ENCODE data around the gene AP1S3. TPM values are rescaled to one million over a fixed set of nuclear protein-coding genes. Genes with fewer than 3 reads are reported as not detected.

The AP1S3 gene
- total RNA-seq, 1 donor from 2014 or later = 0.80 TPM

DNA sequence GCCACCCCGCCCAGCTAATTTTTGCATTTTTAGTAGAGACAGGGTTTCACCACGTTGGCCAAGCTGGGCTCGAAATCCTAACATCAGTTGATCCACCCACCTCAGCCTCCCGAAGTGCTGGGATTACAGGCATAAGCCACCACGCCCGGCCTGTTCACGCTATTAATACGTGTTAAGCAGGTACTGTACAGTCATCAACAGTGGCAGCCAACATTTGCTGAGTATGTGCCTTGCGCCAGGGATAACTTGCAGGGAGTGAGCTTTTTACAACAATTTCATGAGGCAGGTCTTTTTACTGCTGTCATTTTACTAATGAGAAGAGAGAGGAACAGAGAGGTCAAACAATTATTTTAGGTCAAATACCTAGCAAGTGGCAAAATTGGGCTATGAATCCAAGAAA lies 115.2 kb downstream of the AP1S3 start:
- Mint-ChIP-seq H3K27me3 (ENCODE audit: unreplicated experiment) (peaks cover 4% of the 10 kb centered on the region), H3K4me3 (ENCODE audit: unreplicated experiment) (no peak overlapping the region), H3K27ac (ENCODE audit: unreplicated experiment) (no peak overlapping the region), H3K4me1 (ENCODE audit: unreplicated experiment) (peaks cover 28% of the 10 kb centered on the region), H3K36me3 (ENCODE audit: low read depth, unreplicated experiment) (no peaks in the 10 kb centered on the region), H3K9me3 (ENCODE audit: unreplicated experiment) (no peaks in the 10 kb centered on the region)
- TF ChIP-seq CTCF (IDR thresholded peaks at IDR 0.05; ENCODE audit: unreplicated experiment) = no peak
- DNase-seq (ENCODE audit: low spot score) = no peak

GRCh38 chr2:223721746-223722145 lies 115.6 kb downstream of the AP1S3 start:
- H3K4me1 Mint-ChIP-seq (ENCODE audit: unreplicated experiment) = peaks cover 28% of the 10 kb centered on the region
- no peak overlapping the region for H3K27ac Mint-ChIP-seq (ENCODE audit: unreplicated experiment)
- no peak for TF ChIP-seq CTCF (IDR thresholded peaks at IDR 0.05; ENCODE audit: unreplicated experiment)
- H3K36me3 Mint-ChIP-seq (ENCODE audit: low read depth, unreplicated experiment) = no peaks in the 10 kb centered on the region
- peaks cover 4% of the 10 kb centered on the region for H3K27me3 Mint-ChIP-seq (ENCODE audit: unreplicated experiment)
- H3K4me3 Mint-ChIP-seq (ENCODE audit: unreplicated experiment) = no peak overlapping the region
- no peak for DNase-seq (ENCODE audit: low spot score)
- H3K9me3 Mint-ChIP-seq (ENCODE audit: unreplicated experiment) = no peaks in the 10 kb centered on the region

- Mint-ChIP-seq H3K27me3 (ENCODE audit: unreplicated experiment) (peaks cover 4% of the 10 kb centered on the region), H3K4me3 (ENCODE audit: unreplicated experiment) (no peak overlapping the region), H3K27ac (ENCODE audit: unreplicated experiment) (no peak overlapping the region), H3K36me3 (ENCODE audit: low read depth, unreplicated experiment) (no peaks in the 10 kb centered on the region), H3K4me1 (ENCODE audit: unreplicated experiment) (peaks cover 18% of the 10 kb centered on the region), H3K9me3 (ENCODE audit: unreplicated experiment) (no peaks in the 10 kb centered on the region)
- TF ChIP-seq CTCF (IDR thresholded peaks at IDR 0.05; ENCODE audit: unreplicated experiment) = no peak
- DNase-seq (ENCODE audit: low spot score) = no peak
Observed at GRCh38 chr2:223720367-223720766, 117.0 kb downstream of the AP1S3 start.

DNA sequence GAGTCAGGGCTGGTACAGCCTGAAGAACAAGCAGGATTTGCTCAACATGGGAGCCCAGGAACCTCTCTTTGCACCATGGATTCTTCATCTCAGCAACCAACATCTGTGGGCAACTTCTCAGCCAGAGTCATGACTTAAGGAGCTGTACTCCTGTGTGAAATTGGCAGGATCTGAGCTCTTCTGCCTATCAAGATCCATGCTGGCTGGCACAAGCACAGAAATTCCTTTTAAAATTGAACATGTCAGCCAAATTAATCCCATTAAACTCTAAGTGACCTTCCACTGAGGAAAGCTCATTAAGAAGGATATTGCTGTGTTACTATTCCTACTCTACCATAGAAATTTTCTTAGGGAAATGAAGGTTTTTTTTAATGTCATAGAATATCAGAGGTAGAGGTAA lies 124.7 kb downstream of the AP1S3 start:
- no peaks in the 10 kb centered on the region for H3K9me3 Mint-ChIP-seq (ENCODE audit: unreplicated experiment)
- H3K4me3 Mint-ChIP-seq (ENCODE audit: unreplicated experiment) = no peak overlapping the region
- no peaks in the 10 kb centered on the region for H3K27me3 Mint-ChIP-seq (ENCODE audit: unreplicated experiment)
- no peaks in the 10 kb centered on the region for H3K4me1 Mint-ChIP-seq (ENCODE audit: unreplicated experiment)
- no peak for TF ChIP-seq CTCF (IDR thresholded peaks at IDR 0.05; ENCODE audit: unreplicated experiment)
- DNase-seq (ENCODE audit: low spot score) = no peak
- no peak overlapping the region for H3K27ac Mint-ChIP-seq (ENCODE audit: unreplicated experiment)
- H3K36me3 Mint-ChIP-seq (ENCODE audit: low read depth, unreplicated experiment) = no peaks in the 10 kb centered on the region

DNA sequence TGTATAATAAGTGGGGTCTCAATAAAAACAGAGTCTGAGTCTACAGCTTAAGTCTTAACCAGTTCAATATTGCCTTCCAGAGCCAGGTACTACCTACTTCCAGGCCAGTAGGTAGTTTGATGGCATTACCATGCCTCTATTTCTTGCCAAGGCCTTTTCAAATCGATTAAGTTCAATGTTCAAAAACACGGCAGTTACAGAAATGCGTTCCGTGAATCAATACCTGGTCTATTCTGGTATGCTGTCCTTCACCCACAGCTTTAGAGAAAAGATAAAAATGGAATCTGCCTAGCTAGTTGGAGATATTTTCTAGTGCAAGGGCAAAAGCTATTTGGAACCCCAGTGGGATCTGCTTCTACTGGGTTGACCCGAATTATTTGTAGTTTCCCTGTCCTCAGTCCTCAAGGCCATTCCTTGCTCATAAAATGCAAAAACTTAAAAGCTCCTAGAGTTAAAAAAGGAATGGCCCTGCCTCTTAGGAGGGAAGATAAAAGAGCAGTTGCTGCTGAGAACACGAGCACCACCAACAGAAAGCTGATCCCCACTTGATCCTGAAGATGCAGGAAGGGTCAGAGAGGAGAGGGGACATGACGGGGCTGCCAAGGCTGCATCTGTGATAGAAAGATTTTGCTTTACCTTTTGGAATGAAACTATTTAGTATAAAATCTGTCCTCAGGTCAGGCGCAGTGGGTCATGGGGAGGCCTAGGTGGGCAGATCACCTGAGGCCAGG lies 125.6 kb downstream of the AP1S3 start:
- H3K4me3 Mint-ChIP-seq (ENCODE audit: unreplicated experiment) = no peak overlapping the region
- H3K9me3 Mint-ChIP-seq (ENCODE audit: unreplicated experiment) = no peaks in the 10 kb centered on the region
- TF ChIP-seq CTCF (IDR thresholded peaks at IDR 0.05; ENCODE audit: unreplicated experiment) = no peak
- H3K27me3 Mint-ChIP-seq (ENCODE audit: unreplicated experiment) = no peaks in the 10 kb centered on the region
- no peak for DNase-seq (ENCODE audit: low spot score)
- no peak overlapping the region for H3K27ac Mint-ChIP-seq (ENCODE audit: unreplicated experiment)
- H3K4me1 Mint-ChIP-seq (ENCODE audit: unreplicated experiment) = no peaks in the 10 kb centered on the region
- no peaks in the 10 kb centered on the region for H3K36me3 Mint-ChIP-seq (ENCODE audit: low read depth, unreplicated experiment)

Data from endothelial cell (in vitro differentiated cells).